Left ventricle myocardium inferior (tissue), 1 donor: ENCODE results near the gene MARK2. TPM values are rescaled to one million over a fixed set of nuclear protein-coding genes. Genes with fewer than 3 reads are reported as not detected.

Source experiments
- DNase-seq: peaks from one replicate; pipeline ENCODE4 v3.0.0-alpha.2; 2020
- H3K27ac ChIP-seq: fragments of 200-600 bp; replicated peaks from 2 replicates; pipeline ENCODE4 v1.8.0; 2021
- H3K27me3 ChIP-seq: fragments of 200-600 bp; 2 replicates; pipeline ENCODE4 v1.8.0; 2021; ENCODE audit warnings: low read depth
- H3K36me3 ChIP-seq: fragments of 200-600 bp; 2 replicates; pipeline ENCODE4 v1.8.0; 2021
- H3K4me1 ChIP-seq: fragments of 200-600 bp; 2 replicates; pipeline ENCODE4 v1.8.0; 2021
- H3K4me3 ChIP-seq: fragments of 200-600 bp; 2 replicates; pipeline ENCODE4 v1.8.0; 2021; ENCODE audit warnings: mild to moderate bottlenecking, moderate library complexity
- H3K9me3 ChIP-seq: fragments of 200-600 bp; replicated peaks from 2 replicates; pipeline ENCODE4 v1.8.0; 2021
- intact Hi-C: fragments of 100-400 bp; cut with micrococcal nuclease; formaldehyde crosslinking; loops from one replicate; pipeline ENCODE4 v1.11.0; 2022
- total RNA-seq: library from RNA; stranded (reverse); fragmentation: NEBNext Ultra II Directional; extraction: Animal tissue kit (Norgen Biotek cat#: 25700); gene quantifications from one replicate; pipeline ENCODE4 v1.2.1, GENCODE V29; 2021
- TF ChIP-seq, protein P1 (sequence below): fragments of 200-600 bp; IDR thresholded peaks from 2 replicates; pipeline ENCODE4 v1.8.0; 2021; ENCODE audit warnings: antibody characterized with exemption, mild to moderate bottlenecking, borderline replicate concordance
- donor health status: DM: no; HTN: yes; CAD: no; lungs with severe emphysema.

The MARK2 gene
- total RNA-seq, 1 donor from 2014 or later = 36.6 TPM

- H3K9me3 ChIP-seq = no peaks in the 10 kb centered on the region
- intact Hi-C loops = no loop called here
- peak overlapping the region; percentile 88 for H3K27ac ChIP-seq
- TF ChIP-seq, protein P1, sequence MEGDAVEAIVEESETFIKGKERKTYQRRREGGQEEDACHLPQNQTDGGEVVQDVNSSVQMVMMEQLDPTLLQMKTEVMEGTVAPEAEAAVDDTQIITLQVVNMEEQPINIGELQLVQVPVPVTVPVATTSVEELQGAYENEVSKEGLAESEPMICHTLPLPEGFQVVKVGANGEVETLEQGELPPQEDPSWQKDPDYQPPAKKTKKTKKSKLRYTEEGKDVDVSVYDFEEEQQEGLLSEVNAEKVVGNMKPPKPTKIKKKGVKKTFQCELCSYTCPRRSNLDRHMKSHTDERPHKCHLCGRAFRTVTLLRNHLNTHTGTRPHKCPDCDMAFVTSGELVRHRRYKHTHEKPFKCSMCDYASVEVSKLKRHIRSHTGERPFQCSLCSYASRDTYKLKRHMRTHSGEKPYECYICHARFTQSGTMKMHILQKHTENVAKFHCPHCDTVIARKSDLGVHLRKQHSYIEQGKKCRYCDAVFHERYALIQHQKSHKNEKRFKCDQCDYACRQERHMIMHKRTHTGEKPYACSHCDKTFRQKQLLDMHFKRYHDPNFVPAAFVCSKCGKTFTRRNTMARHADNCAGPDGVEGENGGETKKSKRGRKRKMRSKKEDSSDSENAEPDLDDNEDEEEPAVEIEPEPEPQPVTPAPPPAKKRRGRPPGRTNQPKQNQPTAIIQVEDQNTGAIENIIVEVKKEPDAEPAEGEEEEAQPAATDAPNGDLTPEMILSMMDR = no peak
- peaks cover 98% of the 10 kb centered on the region for H3K4me1 ChIP-seq
- no peak for DNase-seq
- H3K4me3 ChIP-seq = peak overlapping the region; percentile 42
- no peaks in the 10 kb centered on the region for H3K36me3 ChIP-seq
- no peaks in the 10 kb centered on the region for H3K27me3 ChIP-seq
Measured at GRCh38 chr11:63873311-63873710, 34.4 kb downstream of the MARK2 start.

DNA sequence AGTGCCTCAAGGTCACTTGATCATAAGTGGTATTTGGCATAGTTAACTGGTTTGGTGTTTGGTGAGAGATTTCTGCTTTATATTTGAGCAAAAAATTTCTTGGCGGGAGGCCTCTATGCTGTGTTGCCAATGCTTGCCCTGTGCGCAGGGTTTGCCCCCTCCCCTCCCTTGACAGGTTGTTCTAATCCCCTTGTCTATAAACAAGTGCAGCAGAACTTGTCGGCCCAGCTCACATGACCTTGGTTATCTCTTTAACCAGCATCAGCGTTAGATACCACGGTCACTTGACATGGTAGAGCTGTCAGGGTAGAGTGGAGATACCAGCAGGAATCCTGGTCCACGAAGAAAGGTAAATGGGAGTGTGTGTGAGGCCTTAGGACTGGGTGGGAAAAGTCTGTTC, 35.6 kb downstream of the MARK2 start:
- TF ChIP-seq, protein P1 = no peak
- peaks cover 98% of the 10 kb centered on the region for H3K4me1 ChIP-seq
- intact Hi-C loops = no loop called here
- no peaks in the 10 kb centered on the region for H3K9me3 ChIP-seq
- H3K27ac ChIP-seq = peak overlapping the region; percentile 88
- DNase-seq = peak; percentile 39
- H3K36me3 ChIP-seq = peaks cover 6% of the 10 kb centered on the region
- no peaks in the 10 kb centered on the region for H3K27me3 ChIP-seq
- H3K4me3 ChIP-seq = peak overlapping the region; percentile 8

- intact Hi-C loops = no loop called here
- no peaks in the 10 kb centered on the region for H3K27me3 ChIP-seq
- H3K27ac ChIP-seq = peak overlapping the region; percentile 88
- DNase-seq = no peak
- peaks cover 6% of the 10 kb centered on the region for H3K36me3 ChIP-seq
- TF ChIP-seq, protein P1 = no peak
- H3K4me3 ChIP-seq = no peak overlapping the region
- H3K9me3 ChIP-seq = no peaks in the 10 kb centered on the region
- H3K4me1 ChIP-seq = peaks cover 98% of the 10 kb centered on the region
Measured at GRCh38 chr11:63875506-63876065, 36.7 kb downstream of the MARK2 start.

DNA sequence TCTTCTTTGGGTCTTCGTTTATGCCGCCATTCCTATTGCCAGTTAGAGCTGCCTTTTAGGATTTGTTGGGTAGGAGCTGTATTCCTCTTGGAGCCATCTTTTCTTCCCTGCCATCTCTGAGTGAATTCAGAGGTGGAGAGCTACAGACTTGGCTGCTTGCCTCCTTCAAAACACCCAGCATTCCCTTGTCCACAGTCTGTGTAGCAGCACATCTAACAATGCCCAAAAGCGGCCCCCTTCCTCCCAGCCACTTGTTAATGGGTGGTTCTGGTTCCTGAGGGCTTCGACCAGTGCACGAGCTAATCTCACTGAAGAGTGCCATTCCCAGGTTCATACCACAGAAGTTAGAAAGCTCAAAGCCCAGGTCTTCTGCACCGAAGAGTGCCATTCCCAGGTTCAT, 37.7 kb downstream of the MARK2 start:
- Histone ChIP-seq H3K27ac (peak overlapping the region; percentile 88), H3K27me3 (no peaks in the 10 kb centered on the region), H3K9me3 (no peaks in the 10 kb centered on the region), H3K4me1 (peaks cover 91% of the 10 kb centered on the region), H3K36me3 (peaks cover 6% of the 10 kb centered on the region), H3K4me3 (no peak overlapping the region)
- intact Hi-C loops = no loop called here
- DNase-seq = no peak
- TF ChIP-seq, protein P1 = no peak

DNA sequence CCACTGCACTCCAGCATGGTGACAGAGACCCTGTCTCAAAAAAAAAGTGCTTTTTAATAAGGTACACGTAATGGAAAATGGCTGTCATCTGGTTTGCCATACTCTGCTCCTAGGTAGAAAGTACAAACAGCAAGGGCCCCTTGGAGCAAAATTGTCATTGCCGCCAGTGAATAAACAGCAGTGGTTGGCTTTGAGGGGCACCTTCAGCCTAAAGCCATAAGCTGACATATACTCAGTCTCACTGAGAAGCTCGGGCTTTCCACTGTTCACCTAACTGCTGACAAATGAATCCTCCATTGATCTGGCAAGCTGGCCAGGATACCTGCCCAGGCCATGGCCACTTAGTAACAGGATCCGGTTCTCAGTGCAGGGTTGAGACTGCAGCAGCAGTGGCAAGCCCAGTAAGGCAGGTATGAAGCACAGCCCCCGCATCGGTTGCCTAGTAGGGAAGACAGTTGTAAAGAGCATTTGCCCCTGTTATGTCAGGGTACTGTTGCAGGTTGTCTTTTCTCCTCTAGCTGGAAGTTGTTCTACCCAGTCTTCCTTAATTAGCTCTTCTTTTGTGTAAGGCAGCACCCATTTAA, 38.8 kb downstream of the MARK2 start:
- peaks cover 6% of the 10 kb centered on the region for H3K36me3 ChIP-seq
- DNase-seq = no peak
- no peak overlapping the region for H3K4me3 ChIP-seq
- intact Hi-C loops = no loop called here
- peaks cover 86% of the 10 kb centered on the region for H3K4me1 ChIP-seq
- TF ChIP-seq, protein P1 = no peak
- H3K27me3 ChIP-seq = no peaks in the 10 kb centered on the region
- H3K27ac ChIP-seq = no peak overlapping the region
- no peaks in the 10 kb centered on the region for H3K9me3 ChIP-seq
